ENCODE measurements around the gene ZNF362. TPM values are rescaled to one million over a fixed set of nuclear protein-coding genes. Genes with fewer than 3 reads are reported as not detected.

ZNF362 gene
- total RNA-seq, 1 donor from 2014 or later: 10.9 TPM

DNA sequence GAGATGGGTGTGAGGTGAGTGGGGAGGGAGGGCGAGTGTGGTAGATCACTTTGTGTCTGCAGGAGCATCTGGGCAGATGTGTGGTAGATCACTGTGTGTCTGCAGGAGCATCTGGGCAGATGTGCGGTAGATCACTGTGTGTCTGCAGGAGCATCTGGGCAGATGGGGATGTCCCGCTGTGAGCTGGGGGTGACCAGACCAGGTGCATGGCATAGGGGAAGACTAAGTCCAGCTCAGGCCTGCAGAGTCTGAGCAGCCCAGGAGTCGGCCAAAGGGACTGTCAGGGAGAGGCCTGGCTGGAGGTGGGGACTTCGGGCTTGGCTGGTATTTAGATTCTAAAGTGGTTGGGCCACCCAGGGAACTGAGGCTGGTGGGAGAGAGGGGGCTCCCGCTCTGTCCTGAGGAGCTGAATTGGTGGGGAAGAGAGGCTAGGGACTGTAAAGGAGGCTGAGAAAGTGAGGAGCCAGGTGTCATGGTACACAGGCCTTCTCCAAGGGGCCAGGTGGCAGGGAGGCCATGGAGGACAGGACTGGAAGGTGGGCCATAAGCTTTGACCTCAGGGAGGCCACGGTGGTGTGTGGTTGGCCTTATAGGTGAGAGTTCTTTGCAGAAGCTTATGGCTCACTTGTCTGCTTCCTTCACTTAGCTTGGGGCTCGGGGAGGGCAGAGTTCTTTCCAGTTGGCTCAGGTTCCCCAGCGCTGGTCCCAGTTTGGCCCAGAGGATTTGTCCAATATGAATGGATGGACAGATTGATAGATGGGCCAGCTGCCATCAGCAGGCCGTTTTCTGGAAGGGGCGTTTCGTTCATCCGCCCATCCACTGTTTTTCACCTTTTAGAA lies 15.6 kb downstream of the ZNF362 start:
- H3K36me3 Mint-ChIP-seq: peaks cover 12% of the 10 kb centered on the region
- no peak overlapping the region for H3K4me3 Mint-ChIP-seq
- Histone ChIP-seq H3K4me1 (no peaks in the 10 kb centered on the region), H3K9ac (no peak overlapping the region), H3F3A (ENCODE audit: low read depth) (no peaks in the 10 kb centered on the region), H4K20me1 (ENCODE audit: low read depth) (peaks cover 89% of the 10 kb centered on the region), H3K79me2 (ENCODE audit: low read depth) (peaks cover 51% of the 10 kb centered on the region), H3K36me3 (no peaks in the 10 kb centered on the region), H3K27me3 (no peaks in the 10 kb centered on the region), H3K4me2 (no peak overlapping the region), H3K9me3 (ENCODE audit: low read depth) (no peaks in the 10 kb centered on the region), H2AFZ (replicated peaks) (no peak overlapping the region), H3K27ac (no peak overlapping the region), H3K4me3 (no peak overlapping the region)
- DNase-seq (ENCODE audit: low spot score): no peak
- peak overlapping the region; percentile 81 for H3K27ac Mint-ChIP-seq
- no peaks in the 10 kb centered on the region for H3K9me3 Mint-ChIP-seq
- TF ChIP-seq EZH2 (IDR thresholded peaks at IDR 0.05): no peak
- no peak for TF ChIP-seq EZH2phosphoT487 (IDR thresholded peaks at IDR 0.05)
- TF ChIP-seq, protein P1, sequence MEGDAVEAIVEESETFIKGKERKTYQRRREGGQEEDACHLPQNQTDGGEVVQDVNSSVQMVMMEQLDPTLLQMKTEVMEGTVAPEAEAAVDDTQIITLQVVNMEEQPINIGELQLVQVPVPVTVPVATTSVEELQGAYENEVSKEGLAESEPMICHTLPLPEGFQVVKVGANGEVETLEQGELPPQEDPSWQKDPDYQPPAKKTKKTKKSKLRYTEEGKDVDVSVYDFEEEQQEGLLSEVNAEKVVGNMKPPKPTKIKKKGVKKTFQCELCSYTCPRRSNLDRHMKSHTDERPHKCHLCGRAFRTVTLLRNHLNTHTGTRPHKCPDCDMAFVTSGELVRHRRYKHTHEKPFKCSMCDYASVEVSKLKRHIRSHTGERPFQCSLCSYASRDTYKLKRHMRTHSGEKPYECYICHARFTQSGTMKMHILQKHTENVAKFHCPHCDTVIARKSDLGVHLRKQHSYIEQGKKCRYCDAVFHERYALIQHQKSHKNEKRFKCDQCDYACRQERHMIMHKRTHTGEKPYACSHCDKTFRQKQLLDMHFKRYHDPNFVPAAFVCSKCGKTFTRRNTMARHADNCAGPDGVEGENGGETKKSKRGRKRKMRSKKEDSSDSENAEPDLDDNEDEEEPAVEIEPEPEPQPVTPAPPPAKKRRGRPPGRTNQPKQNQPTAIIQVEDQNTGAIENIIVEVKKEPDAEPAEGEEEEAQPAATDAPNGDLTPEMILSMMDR (IDR thresholded peaks at IDR 0.05): no peak
- H3K27me3 Mint-ChIP-seq (ENCODE audit: insufficient read depth, low read depth): no peaks in the 10 kb centered on the region
- H3K4me1 Mint-ChIP-seq: peaks cover 35% of the 10 kb centered on the region

- Histone ChIP-seq H3K4me3 (no peak overlapping the region), H3K4me1 (no peaks in the 10 kb centered on the region), H3K36me3 (no peaks in the 10 kb centered on the region), H3K27me3 (no peaks in the 10 kb centered on the region), H3K79me2 (ENCODE audit: low read depth) (peaks cover 49% of the 10 kb centered on the region), H3K9me3 (ENCODE audit: low read depth) (no peaks in the 10 kb centered on the region), H3K27ac (no peak overlapping the region), H4K20me1 (ENCODE audit: low read depth) (peaks cover 83% of the 10 kb centered on the region), H3K9ac (no peak overlapping the region), H3F3A (ENCODE audit: low read depth) (no peaks in the 10 kb centered on the region), H3K4me2 (no peak overlapping the region), H2AFZ (replicated peaks) (no peak overlapping the region)
- H3K36me3 Mint-ChIP-seq: peaks cover 17% of the 10 kb centered on the region
- peaks cover 3% of the 10 kb centered on the region for H3K27me3 Mint-ChIP-seq (ENCODE audit: insufficient read depth, low read depth)
- no peak overlapping the region for H3K4me3 Mint-ChIP-seq
- no peak for TF ChIP-seq EZH2phosphoT487 (IDR thresholded peaks at IDR 0.05)
- no peak for TF ChIP-seq EZH2 (IDR thresholded peaks at IDR 0.05)
- H3K4me1 Mint-ChIP-seq: peaks cover 35% of the 10 kb centered on the region
- H3K9me3 Mint-ChIP-seq: no peaks in the 10 kb centered on the region
- H3K27ac Mint-ChIP-seq: peak overlapping the region; percentile 13
- DNase-seq (ENCODE audit: low spot score): no peak
Observed at GRCh38 chr1:33272509-33272908, 16.2 kb downstream of the ZNF362 start.

DNA sequence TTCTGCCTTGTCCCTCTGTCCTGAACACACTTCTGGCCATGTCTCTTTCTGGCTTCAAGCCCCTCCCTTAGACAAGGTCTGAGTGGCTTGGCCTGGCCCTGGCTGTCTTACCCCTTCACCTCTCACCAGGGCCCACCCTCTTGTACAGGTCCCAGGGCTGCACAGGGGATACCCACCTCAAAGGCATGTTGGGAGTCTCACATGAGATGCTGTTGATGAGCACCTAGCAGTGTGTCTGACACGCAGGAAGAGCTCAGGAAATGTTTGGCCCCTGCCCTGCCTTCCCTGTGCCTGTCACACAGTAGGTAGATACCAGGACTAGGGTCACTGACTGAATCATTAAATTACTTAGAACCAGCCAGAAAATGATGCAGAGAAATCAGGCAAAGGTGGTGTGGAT lies 16.6 kb downstream of the ZNF362 start:
- no peaks in the 10 kb centered on the region for H3K36me3 ChIP-seq
- peaks cover 31% of the 10 kb centered on the region for H3K4me1 Mint-ChIP-seq
- no peaks in the 10 kb centered on the region for H3F3A ChIP-seq (ENCODE audit: low read depth)
- no peak overlapping the region for H2AFZ ChIP-seq (replicated peaks)
- no peak overlapping the region for H3K4me3 ChIP-seq
- H3K27me3 ChIP-seq: no peaks in the 10 kb centered on the region
- H3K36me3 Mint-ChIP-seq: peaks cover 18% of the 10 kb centered on the region
- H3K9me3 ChIP-seq (ENCODE audit: low read depth): no peaks in the 10 kb centered on the region
- TF ChIP-seq EZH2phosphoT487 (IDR thresholded peaks at IDR 0.05) (no peak), EZH2 (IDR thresholded peaks at IDR 0.05) (no peak)
- TF ChIP-seq, protein P1 (IDR thresholded peaks at IDR 0.05): no peak
- H3K4me3 Mint-ChIP-seq: no peak overlapping the region
- peaks cover 79% of the 10 kb centered on the region for H4K20me1 ChIP-seq (ENCODE audit: low read depth)
- peaks cover 4% of the 10 kb centered on the region for H3K27me3 Mint-ChIP-seq (ENCODE audit: insufficient read depth, low read depth)
- peaks cover 49% of the 10 kb centered on the region for H3K79me2 ChIP-seq (ENCODE audit: low read depth)
- no peaks in the 10 kb centered on the region for H3K9me3 Mint-ChIP-seq
- no peaks in the 10 kb centered on the region for H3K4me1 ChIP-seq
- H3K4me2 ChIP-seq: no peak overlapping the region
- DNase-seq (ENCODE audit: low spot score): no peak
- H3K9ac ChIP-seq: no peak overlapping the region
- peak overlapping the region; percentile 13 for H3K27ac Mint-ChIP-seq
- H3K27ac ChIP-seq: no peak overlapping the region

GRCh38 chr1:33273406-33273805 lies 17.1 kb downstream of the ZNF362 start:
- Histone ChIP-seq H3K27me3 (no peaks in the 10 kb centered on the region), H3K27ac (no peak overlapping the region), H3K36me3 (peaks cover 4% of the 10 kb centered on the region), H3F3A (ENCODE audit: low read depth) (no peaks in the 10 kb centered on the region), H2AFZ (replicated peaks) (no peak overlapping the region), H3K4me2 (no peak overlapping the region), H3K9me3 (ENCODE audit: low read depth) (no peaks in the 10 kb centered on the region), H3K4me3 (no peak overlapping the region), H3K79me2 (ENCODE audit: low read depth) (peaks cover 46% of the 10 kb centered on the region), H3K9ac (no peak overlapping the region), H3K4me1 (no peaks in the 10 kb centered on the region), H4K20me1 (ENCODE audit: low read depth) (peaks cover 74% of the 10 kb centered on the region)
- H3K27ac Mint-ChIP-seq: no peak overlapping the region
- no peak overlapping the region for H3K4me3 Mint-ChIP-seq
- TF ChIP-seq, protein P1 (IDR thresholded peaks at IDR 0.05): no peak
- no peak for TF ChIP-seq EZH2 (IDR thresholded peaks at IDR 0.05)
- no peak for TF ChIP-seq EZH2phosphoT487 (IDR thresholded peaks at IDR 0.05)
- DNase-seq (ENCODE audit: low spot score): no peak
- H3K4me1 Mint-ChIP-seq: peaks cover 28% of the 10 kb centered on the region
- peaks cover 4% of the 10 kb centered on the region for H3K27me3 Mint-ChIP-seq (ENCODE audit: insufficient read depth, low read depth)
- H3K9me3 Mint-ChIP-seq: no peaks in the 10 kb centered on the region
- peaks cover 18% of the 10 kb centered on the region for H3K36me3 Mint-ChIP-seq

Data from neural progenitor cell (in vitro differentiated cells).